Stimulated activated CD4-positive, alpha-beta T cell treated with anti-CD3 and anti-CD28 coated beads, Interleukin-2, amount 100 ng/mL, for 4 hours (primary cell): Measurements from ENCODE around the gene ERICH3.

Source experiments
- DNase-seq: peaks from one replicate; pipeline ENCODE4 v3.0.0-alpha.2; 2020; ENCODE audit warnings: low read depth

ERICH3 gene

DNA sequence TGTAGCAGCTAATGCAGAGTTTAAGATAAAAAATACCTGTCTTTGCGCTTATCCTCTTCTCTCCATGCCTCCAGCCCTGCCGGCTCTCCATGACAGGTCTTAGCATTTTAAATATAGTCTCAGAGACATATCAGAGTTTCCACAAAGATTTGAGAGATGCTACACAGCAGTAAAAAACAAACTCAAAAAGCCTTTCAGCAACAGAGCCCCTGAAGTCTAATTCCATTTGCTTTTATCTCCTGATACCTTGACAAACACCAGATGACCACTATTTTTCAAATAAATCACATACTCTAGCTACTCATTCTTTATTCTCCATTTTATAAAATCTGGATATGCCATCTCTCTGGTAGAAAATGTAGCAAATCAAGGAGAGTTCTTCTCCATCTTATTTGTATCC, 81.6 kb downstream of the ERICH3 start:
- no peak for DNase-seq

DNA sequence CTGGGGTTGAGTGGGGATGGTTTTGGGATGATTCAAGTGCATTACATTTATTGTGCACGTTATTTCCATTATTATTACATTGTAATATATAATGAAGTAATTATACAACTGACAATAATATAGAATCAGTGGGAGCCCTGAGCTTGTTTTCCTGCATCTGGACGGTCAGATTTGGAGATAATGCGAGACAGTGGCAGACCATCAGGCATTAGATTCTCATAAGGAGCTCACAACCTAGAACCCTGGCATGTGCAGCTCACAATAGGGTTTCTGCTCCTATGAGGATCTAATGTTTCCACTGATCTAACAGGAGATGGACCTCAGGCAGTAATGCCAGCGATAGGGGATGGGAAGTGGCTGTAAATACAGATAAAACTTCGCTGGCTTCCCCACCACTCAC, 83.3 kb downstream of the ERICH3 start:
- DNase-seq = no peak

DNA sequence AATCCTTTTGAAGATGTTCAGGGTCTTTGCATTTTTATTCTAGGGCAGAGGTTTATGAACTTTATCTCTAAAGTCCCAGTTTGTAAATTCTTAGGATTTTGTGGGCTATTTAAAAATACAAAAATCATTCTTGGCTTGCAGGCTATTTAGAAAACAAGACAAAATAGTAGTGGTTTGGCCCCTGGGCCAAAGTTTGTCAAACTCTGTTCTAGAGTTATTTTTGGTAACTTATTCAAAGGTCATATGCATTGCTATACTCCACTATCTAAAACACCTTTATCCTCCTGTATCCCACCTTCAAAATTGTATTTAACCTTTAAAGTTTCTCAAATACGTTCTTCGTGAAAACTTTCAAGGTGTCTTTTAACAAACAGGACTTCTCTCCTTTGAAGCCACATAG, 85.7 kb downstream of the ERICH3 start:
- DNase-seq = no peak

DNA sequence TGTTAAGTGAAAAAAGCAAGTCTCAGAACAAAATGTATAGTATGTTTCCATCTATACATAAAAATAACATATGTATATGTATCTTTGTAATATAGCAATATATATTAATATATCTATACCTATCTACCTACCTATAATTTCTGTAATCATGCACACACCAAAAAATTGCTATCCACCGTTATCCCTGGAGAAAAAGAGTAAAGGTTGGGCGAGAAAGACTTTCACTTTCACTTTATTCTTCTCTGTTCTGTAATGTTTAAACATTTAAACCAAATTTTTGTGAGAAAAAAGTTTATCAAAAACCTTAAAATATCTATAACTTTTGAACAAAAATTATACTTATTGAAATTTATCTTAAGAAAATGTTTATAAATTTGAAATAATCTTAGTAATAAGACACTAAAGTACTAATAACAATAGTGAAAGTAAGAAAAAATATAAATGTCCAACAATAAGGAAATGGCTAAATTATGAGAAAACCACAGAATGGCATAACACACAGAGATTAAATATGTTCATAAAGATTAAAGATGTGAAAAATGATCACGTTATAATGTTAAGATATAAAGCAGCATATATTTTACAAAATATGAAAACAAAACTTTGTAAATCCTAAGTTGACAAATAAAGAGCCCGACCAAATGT, 87.2 kb downstream of the ERICH3 start:
- no peak for DNase-seq

GRCh38 chr1:74584185-74584584, 89.4 kb downstream of the ERICH3 start:
- DNase-seq = no peak

DNA sequence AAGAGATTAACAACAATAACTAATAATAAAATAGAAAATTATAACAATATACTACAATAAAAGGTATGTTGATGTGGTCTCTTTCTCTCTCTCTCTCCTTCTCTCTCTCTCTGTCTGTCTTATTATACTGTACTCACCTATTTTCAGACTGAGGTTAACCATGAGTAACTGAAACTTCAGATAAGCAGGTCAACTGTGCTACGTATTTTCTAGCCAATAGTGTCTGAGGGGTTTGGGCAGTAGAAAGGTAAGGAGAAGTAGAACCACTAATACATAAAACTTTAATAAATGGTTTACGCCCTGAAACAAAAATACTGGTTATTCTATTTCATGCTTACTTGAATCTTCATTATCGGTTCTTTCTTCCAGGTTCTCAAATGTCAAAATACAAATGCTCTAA, 90.2 kb downstream of the ERICH3 start:
- no peak for DNase-seq

- no peak for DNase-seq
These were observed 94.2 kb downstream of the ERICH3 start for GRCh38 chr1:74579425-74579824.

DNA sequence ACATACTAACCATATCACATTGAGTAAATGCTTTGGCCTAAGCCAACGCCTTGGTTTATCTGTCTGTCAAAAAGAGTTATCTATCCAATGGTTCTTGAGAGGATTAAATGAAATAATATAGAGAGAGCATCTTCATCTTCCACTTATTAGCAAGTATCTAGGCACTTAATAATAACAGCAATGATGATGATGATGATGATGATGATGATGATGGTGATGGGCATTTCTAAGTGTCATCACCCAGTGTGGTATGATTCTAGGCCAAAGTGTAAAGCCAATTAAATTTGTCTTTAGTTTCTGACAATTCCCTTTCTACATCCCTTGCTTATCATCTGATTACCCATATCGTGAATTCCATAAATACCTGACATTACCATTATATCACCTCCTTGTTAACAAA, 95.5 kb downstream of the ERICH3 start:
- DNase-seq = no peak

- no peak for DNase-seq
These were observed 101.7 kb downstream of the ERICH3 start for GRCh38 chr1:74571891-74572290.

DNA sequence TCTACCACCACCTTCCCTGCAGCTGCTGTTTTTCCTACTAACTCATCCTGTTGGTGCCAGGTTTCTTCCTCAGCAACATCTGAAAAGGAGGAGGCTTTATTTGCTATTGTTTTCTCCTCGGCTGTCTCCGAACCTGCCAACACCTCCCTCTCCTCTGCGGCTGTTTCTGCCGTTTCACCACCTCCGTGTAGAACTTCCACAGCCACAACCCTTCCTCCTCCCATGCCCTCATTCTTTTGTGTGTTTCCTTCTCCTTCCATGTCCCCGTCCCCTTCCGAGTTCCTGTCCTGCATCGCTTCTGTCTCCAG, 102.1 kb downstream of the ERICH3 start:
- no peak for DNase-seq

DNA sequence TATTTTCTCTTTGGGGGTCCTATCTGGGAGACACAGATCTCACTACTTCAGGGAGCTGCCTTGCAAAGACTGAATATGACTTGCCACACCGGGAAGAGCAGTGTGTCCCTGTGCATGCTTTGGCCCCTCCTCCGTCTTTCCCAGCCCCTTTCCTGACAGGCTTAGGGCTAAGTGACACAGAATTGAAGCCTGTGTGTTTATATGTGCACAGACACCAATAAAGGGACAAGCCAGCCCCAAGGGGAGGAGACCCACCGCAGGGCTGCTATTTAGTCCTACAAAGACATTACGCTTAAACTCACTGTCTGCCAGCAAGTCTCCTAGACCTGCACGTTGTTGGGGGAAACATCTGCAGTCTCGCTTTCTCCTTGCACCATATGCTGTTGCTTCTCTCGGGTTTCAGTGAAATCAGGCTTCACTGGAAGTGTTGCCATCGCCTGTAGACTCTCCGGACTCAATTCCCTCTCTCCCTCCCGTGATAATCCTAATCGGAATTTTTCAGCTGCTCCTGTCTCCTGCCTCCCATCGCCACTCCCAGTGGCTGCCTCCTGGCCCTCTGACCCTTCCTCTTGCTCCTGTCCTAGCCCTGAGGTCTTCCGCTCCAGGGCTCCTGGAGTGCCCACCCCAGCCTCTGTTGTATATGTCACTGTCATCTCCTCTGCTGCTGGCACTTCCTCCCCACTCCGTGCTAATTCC, 102.6 kb downstream of the ERICH3 start:
- no peak for DNase-seq

- DNase-seq = no peak
These were observed 123.7 kb downstream of the ERICH3 start for GRCh38 chr1:74549932-74550331.

GRCh38 chr1:74548961-74549750, 124.4 kb downstream of the ERICH3 start:
- DNase-seq = no peak

GRCh38 chr1:74545821-74546220, 127.8 kb downstream of the ERICH3 start:
- no peak for DNase-seq

- DNase-seq = no peak
These were observed 139.4 kb downstream of the ERICH3 start for GRCh38 chr1:74534241-74534640.

- DNase-seq = no peak
These were observed 141.8 kb downstream of the ERICH3 start for GRCh38 chr1:74531796-74532195.

DNA sequence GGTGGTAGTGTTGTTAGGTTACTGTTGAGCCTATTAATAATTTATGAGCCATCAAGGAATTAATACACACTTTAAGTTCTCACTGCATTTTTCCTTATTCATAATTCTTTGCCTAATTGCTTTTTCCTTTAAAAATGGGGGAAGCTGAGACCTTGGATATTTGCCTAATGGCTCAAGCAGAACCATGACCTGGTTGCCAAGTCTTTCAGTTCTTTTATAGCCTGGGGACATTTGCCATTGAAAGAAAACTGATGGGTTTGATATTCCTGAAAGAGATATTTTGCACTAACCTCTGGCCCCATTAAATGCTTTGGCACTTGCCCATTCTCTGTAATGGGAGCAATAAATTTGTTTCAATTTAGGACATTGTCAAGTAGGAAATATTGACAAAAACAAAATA, 142.7 kb downstream of the ERICH3 start:
- DNase-seq = no peak

DNA sequence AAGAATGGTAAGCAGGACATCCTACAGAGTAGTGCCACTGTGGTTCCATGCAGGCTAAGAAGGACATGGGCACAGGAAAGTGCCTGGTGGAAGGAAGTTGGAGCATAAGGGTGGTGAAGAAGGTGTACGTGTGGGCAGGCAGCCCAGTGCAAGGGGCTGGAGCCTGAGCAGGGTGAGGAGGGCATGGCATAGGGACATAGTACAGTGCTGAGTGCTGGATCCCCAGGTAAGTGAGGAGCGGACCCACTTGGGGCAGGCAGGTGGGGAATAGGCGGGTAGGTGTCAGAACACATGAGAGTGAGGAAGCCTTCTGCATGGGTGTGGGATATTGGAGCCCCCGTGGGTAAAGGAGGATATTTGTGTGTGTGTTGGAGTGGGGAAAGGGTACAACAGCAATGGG, 145.5 kb downstream of the ERICH3 start:
- DNase-seq = no peak

- DNase-seq = no peak
These were observed 146.9 kb downstream of the ERICH3 start for GRCh38 chr1:74526708-74527107.

DNA sequence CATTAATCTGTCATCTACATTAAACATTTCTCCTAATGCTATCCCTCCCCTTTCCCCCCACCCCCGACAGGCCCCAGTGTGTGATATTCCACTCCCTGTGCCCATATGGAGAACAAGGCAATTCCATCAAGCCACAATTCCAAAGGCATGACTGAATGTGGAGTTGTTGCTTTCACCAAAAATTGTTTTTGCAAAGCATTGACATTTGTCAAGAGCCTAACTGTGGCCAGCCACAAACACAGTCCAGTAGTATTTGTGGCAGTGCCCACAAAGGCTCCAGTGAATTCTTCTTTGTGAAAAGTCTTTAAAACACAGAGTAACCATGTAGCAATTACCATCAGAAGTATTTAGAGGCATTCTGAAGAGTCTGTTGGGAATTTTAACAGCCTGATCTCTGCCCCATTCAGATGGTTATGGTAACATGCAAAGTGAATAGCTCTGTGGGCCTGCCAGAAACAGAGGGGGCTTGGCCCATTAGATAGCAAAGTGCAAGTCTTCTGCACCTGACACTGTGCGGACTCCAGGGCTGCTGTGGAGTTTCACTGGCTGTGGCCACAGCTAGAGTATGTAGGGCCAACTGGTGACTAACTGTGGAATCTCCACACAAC, 149.6 kb downstream of the ERICH3 start:
- no peak for DNase-seq

DNA sequence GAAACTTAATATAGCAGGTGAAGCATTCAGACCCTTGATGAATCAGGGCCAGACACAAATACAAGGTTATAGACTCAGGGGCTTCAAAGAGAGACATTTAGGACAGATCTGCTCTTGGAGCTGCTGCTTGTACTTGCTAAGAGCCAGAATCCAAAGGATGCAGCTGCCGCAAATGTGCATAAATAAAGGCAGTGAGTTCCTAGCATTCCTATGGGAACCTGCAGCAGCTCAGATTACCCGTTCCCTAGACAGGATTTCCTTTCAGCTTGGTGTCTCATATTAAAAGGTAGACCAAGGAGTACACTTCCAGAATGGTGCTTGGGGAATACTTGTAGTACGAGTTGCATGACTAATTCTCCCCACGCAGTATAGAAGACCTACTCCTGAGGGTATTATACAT, 151.4 kb downstream of the ERICH3 start:
- DNase-seq = no peak
